Measurements from ENCODE around the gene CHCHD5.

DNA sequence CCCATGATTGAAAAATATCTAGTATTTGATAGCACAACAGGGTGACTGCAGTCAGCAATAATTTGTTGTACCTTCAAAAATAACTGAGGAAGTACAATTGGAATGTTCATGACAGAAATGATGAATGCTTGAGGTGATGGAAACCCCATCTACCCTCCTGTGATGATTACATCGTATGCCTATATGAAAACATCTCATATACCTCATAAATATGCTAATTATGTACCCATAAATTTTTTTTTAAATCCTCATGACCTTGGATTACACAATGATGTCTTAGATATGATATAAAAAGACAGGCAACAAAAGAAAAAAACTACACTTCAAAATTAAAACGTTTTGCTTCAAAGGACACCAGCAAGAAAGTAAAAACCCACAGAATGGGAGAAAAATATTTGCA, 43.5 kb upstream of the CHCHD5 start:
- TF ChIP-seq POLR2A (IDR thresholded peaks at IDR 0.05; ENCODE audit: low read length) (no peak), GATA1 (IDR thresholded peaks at IDR 0.05; ENCODE audit: low read depth, low read length) (no peak)
